B cell (primary cell): Measurements from ENCODE around the gene NRM. TPM values are rescaled to one million over a fixed set of nuclear protein-coding genes. Genes with fewer than 3 reads are reported as not detected.

Experiments used
- ATAC-seq: fragments of 200-7000 bp; cut with Tn5 transposase; one replicate; pipeline ENCODE4 v1.10.0; 2021; ENCODE audit warnings: low read depth, mild to moderate bottlenecking, moderate number of reproducible peaks, moderate library complexity
- CTCF ChIA-PET: fragments of 350-600 bp; sonication (Branson Sonifier 250); formaldehyde crosslinking; loops from one replicate; lab custom pipeline; 2021; ENCODE audit warnings: antibody characterized with exemption, inconsistent platforms; lab: Charles Lee
- POLR2A ChIA-PET: fragments of 350-600 bp; sonication (Branson Sonifier 250); formaldehyde crosslinking; loops from one replicate; lab custom pipeline; 2021; ENCODE audit warnings: antibody characterized with exemption; lab: Charles Lee
- DNase-seq: peaks from one replicate; pipeline ENCODE4 v3.0.0; 2013
- H2AFZ ChIP-seq: 2 replicates; pipeline ENCODE4 v1.6.1; 2012; ENCODE audit warnings: mild to moderate bottlenecking, low read depth, low read length; ENCODE audit not compliant: insufficient read depth, poor library complexity, severe bottlenecking
- H3K27ac ChIP-seq, 2 donors: 1 replicate in 1 of 2; 2 replicates in 1 of 2; pipeline ENCODE4 v1.5.1; 2012 to 2013; ENCODE audit warnings: low read length in 2 of 2, mild to moderate bottlenecking in 2 of 2, moderate library complexity in 1 of 2
- H3K27me3 ChIP-seq, 4 experiments: fragments of 200-600 bp in 1 of 4; sonication (generic) in 1 of 4; replicated peaks in 1 of 4; 1 replicate in 2 of 4; 2 replicates in 2 of 4; pipeline versions ENCODE4 v1.6.1 to v1.7.0; 2013 to 2016; ENCODE audit warnings: low read length in 3 of 4, mild to moderate bottlenecking in 2 of 4, mixed read lengths in 1 of 4, moderate library complexity in 1 of 4; ENCODE audit not compliant: insufficient read depth in 4 of 4, control insufficient read depth in 3 of 4; ENCODE audit errors: control extremely low read depth in 1 of 4
- H3K36me3 ChIP-seq, 2 experiments: replicated peaks in 1 of 2; 1 replicate in 1 of 2; 2 replicates in 1 of 2; pipeline versions ENCODE4 v1.6.1 to v1.7.1; 2013; ENCODE audit warnings: low read length in 1 of 2; ENCODE audit not compliant: insufficient read depth in 2 of 2, control insufficient read depth in 1 of 2; ENCODE audit errors: control extremely low read depth in 1 of 2, extremely low read depth in 1 of 2
- H3K4me1 ChIP-seq, 2 donors: fragments of 200-600 bp in 1 of 2; sonication (generic) in 1 of 2; 1 replicate in 1 of 2; 2 replicates in 1 of 2; pipeline versions ENCODE4 v1.5.1 to v1.6.1; 2013 to 2017; ENCODE audit warnings: low read length in 2 of 2; ENCODE audit not compliant: control insufficient read depth in 2 of 2, insufficient read depth in 2 of 2
- H3K4me2 ChIP-seq: replicated peaks from 2 replicates; pipeline ENCODE3; 2012; ENCODE audit warnings: mild to moderate bottlenecking, low read depth, low read length; ENCODE audit not compliant: poor library complexity, severe bottlenecking
- H3K4me3 ChIP-seq, 5 experiments: fragments of 200-600 bp in 1 of 5; sonication (generic) in 1 of 5; 1 replicate in 3 of 5; 2 replicates in 2 of 5; pipeline versions ENCODE4 v1.5.1 to v1.7.0; 2011 to 2016; ENCODE audit warnings: low read length in 4 of 5, mild to moderate bottlenecking in 4 of 5, low read depth in 2 of 5, control low read depth in 1 of 5, moderate library complexity in 1 of 5; ENCODE audit not compliant: insufficient read depth in 1 of 5; ENCODE audit errors: control extremely low read depth in 1 of 5, extremely low read depth in 1 of 5
- H3K79me2 ChIP-seq: fragments of 200-600 bp; sonication (generic); one replicate; pipeline ENCODE4 v1.6.0; 2016; ENCODE audit warnings: low read length; ENCODE audit not compliant: control insufficient read depth, insufficient read depth
- H3K9ac ChIP-seq: fragments of 200-600 bp; sonication (generic); 2 replicates; pipeline ENCODE4 v1.6.1; 2017; ENCODE audit warnings: mild to moderate bottlenecking, low read length, moderate library complexity
- H3K9me3 ChIP-seq, 3 donors: one replicate each; pipeline versions ENCODE4 v1.6.1 to v1.7.1; 2013; ENCODE audit warnings: low read length in 2 of 3; ENCODE audit not compliant: control insufficient read depth in 2 of 3, insufficient read depth in 1 of 3; ENCODE audit errors: control extremely low read depth in 1 of 3
- H4K20me1 ChIP-seq: 2 replicates; pipeline ENCODE4 v1.6.0; 2012; ENCODE audit warnings: mild to moderate bottlenecking, low read length; ENCODE audit not compliant: insufficient read depth, control insufficient read depth, poor library complexity, severe bottlenecking
- H3K27ac Mint-ChIP-seq: one replicate; pipeline ENCODE4 v1.8.0; 2021; ENCODE audit warnings: mixed read lengths
- H3K27me3 Mint-ChIP-seq: one replicate; pipeline ENCODE4 v1.8.0; 2021; ENCODE audit warnings: mixed read lengths
- H3K4me1 Mint-ChIP-seq: one replicate; pipeline ENCODE4 v1.8.0; 2021; ENCODE audit warnings: mixed read lengths
- H3K4me3 Mint-ChIP-seq: one replicate; pipeline ENCODE4 v1.8.0; 2021; ENCODE audit warnings: mixed read lengths
- H3K9me3 Mint-ChIP-seq: one replicate; pipeline ENCODE4 v1.8.0; 2022; ENCODE audit warnings: mixed read lengths; ENCODE audit not compliant: insufficient read depth
- EZH2 ChIP-seq: IDR thresholded peaks from 2 replicates; pipeline ENCODE4 v1.6.1; 2012; ENCODE audit warnings: borderline replicate concordance, low read depth, mild to moderate bottlenecking, moderate library complexity, low read length; ENCODE audit not compliant: insufficient read depth, poor library complexity, severe bottlenecking
- WGBS: methylation state at CpG from one replicate; pipeline ENCODE4 v1.1.5; 2013; ENCODE audit warnings: missing lambda C conversion rate; ENCODE audit not compliant: insufficient coverage; 5-methylcytosine and 5-hydroxymethylcytosine counted together
- intact Hi-C: fragments of 100-400 bp; cut with micrococcal nuclease; formaldehyde crosslinking; loops from one replicate; pipeline ENCODE4 v1.10.0; 2022
- polyA plus RNA-seq: library from polyadenylated mRNA; depleted of rRNA; stranded (reverse); fragments of >200 nt; gene quantifications from 2 replicates; pipeline ENCODE4 v1.2.3, GENCODE V29; 2012
- total RNA-seq, 2 donors: library from RNA; stranded (reverse); fragments of 120-200 nt in 1 of 2; gene quantifications; 1 replicate in 1 of 2; 2 replicates in 1 of 2; pipeline versions ENCODE4 v1.2.3 to v1.2.4, GENCODE V29; 2013 to 2022
- TF ChIP-seq, protein P1 (sequence below): fragments of 200-600 bp; IDR thresholded peaks from one replicate; pipeline ENCODE4 v1.8.0; 2022; ENCODE audit warnings: antibody characterized with exemption, mild to moderate bottlenecking

The NRM gene
- total and polyA plus RNA-seq, 2 donors (not counting 1 experiment from before 2014, with no cell fraction given), result 24.9 to 26.0 TPM

DNA sequence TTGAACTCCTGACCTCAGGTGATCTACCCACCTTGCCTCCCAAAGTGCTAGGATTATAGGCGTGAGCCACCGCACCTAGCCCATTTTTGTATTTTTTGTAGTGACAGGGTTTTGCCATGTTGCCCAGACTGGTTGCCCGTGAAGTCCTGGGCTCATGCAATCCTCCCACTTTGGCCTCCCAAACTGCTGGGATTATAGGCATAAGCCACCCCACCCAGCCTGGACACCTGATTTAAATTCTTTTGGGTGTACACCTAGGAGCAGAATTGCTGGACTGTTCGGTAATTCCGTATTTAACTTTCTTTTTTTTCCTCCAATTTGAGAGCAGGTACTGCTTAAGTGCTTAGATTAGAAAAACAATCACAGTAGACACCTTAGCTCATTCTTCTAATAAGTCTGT, 5.6 kb upstream of the NRM start:
- POLR2A ChIA-PET, result no interaction called here
- H3K27ac Mint-ChIP-seq, result no peak overlapping the region
- H3K27me3 Mint-ChIP-seq, result no peaks in the 10 kb centered on the region

DNA sequence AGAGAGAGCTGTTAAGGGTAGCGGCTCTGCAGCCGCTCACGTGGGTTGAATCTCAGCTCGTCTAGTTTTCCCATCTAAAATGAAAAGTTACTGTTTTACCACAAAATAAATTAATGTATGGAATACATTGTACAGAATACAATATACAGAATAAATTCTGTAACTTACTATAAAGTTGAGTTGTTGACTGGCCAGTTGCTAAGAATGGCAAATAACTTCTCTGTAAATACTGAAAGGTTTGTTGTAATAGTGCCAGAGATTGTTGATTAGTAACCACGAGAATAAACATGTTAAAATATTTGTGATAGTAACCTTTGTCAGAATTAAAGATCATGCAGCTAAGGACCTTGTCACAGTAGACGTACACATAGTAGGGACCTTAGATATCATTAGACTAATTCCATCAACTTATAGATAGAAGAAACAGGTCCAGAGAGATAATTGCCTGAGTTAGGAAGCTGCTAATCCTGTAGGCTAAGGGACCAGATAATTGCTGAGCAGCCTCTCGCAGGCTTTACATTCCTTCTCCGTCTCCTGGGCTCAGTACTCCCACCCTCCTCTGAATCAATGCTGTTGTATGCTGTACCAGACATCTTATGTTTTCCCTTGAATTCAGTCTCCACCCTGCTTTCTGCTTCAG, 544 bp upstream of the NRM start:
- peak overlapping the region; percentile 97 for H3K4me3 Mint-ChIP-seq
- Histone ChIP-seq H3K9ac (peak overlapping the region; percentile 98), H3K4me3 (peak overlapping the region; percentile 44 to 94 (median 79)), H4K20me1 (peaks cover 13% of the 10 kb centered on the region), H3K9me3 (no peaks in the 10 kb centered on the region), H3K27ac (peak overlapping the region in 1 of 2 donors; percentile 97), H3K79me2 (peaks cover 16% of the 10 kb centered on the region), H3K4me2 (peak overlapping the region; percentile 100), H2AFZ (peak overlapping the region; percentile 65), H3K27me3 (no peaks in the 10 kb centered on the region), H3K36me3 (no peaks in the 10 kb centered on the region), H3K4me1 (peaks cover 36 to 43% of the 10 kb centered on the region in 2 donors)
- H3K27me3 Mint-ChIP-seq, result no peaks in the 10 kb centered on the region
- no peak for ATAC-seq
- 82% methylated on average over 2 of the region's 8 CpGs for WGBS
- TF ChIP-seq, protein P1, sequence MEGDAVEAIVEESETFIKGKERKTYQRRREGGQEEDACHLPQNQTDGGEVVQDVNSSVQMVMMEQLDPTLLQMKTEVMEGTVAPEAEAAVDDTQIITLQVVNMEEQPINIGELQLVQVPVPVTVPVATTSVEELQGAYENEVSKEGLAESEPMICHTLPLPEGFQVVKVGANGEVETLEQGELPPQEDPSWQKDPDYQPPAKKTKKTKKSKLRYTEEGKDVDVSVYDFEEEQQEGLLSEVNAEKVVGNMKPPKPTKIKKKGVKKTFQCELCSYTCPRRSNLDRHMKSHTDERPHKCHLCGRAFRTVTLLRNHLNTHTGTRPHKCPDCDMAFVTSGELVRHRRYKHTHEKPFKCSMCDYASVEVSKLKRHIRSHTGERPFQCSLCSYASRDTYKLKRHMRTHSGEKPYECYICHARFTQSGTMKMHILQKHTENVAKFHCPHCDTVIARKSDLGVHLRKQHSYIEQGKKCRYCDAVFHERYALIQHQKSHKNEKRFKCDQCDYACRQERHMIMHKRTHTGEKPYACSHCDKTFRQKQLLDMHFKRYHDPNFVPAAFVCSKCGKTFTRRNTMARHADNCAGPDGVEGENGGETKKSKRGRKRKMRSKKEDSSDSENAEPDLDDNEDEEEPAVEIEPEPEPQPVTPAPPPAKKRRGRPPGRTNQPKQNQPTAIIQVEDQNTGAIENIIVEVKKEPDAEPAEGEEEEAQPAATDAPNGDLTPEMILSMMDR, result no peak
- no peak for TF ChIP-seq EZH2
- H3K4me1 Mint-ChIP-seq, result peaks cover 48% of the 10 kb centered on the region
- ChIA-PET POLR2A (interaction anchor here (0.7 to 2.9 kb wide), 3 partner anchors 12 to 26 kb away, joined by 3 to 10 read pairs (median 4); partner anchors contain the start of gene MDC1), CTCF (interaction anchor here (1.3 to 8.9 kb wide), 3 partner anchors 10 to 30 kb away, joined by 3 to 151 read pairs (median 123); partner anchors contain the start of genes MDC1 and TUBB)
- no peaks in the 10 kb centered on the region for H3K9me3 Mint-ChIP-seq
- DNase-seq, result no peak
- intact Hi-C loops, result no loop called here
- H3K27ac Mint-ChIP-seq, result peak overlapping the region; percentile 82

More for the DNA sequence above, 5.6 kb upstream of the NRM start:
- Histone ChIP-seq H3K27ac (no peak overlapping the region), H3K27me3 (no peaks in the 10 kb centered on the region), H3K9ac (no peak overlapping the region), H3K36me3 (no peaks in the 10 kb centered on the region), H3K4me1 (peaks cover 2 to 4% of the 10 kb centered on the region in 2 donors), H2AFZ (no peak overlapping the region), H4K20me1 (no peaks in the 10 kb centered on the region), H3K4me3 (no peak overlapping the region), H3K9me3 (no peaks in the 10 kb centered on the region), H3K4me2 (no peak overlapping the region), H3K79me2 (no peaks in the 10 kb centered on the region)
- CTCF ChIA-PET, result interaction anchor here (0.7 to 1.6 kb wide), 5 partner anchors 15 to 87 kb away, joined by 3 to 8 read pairs (median 3); partner anchors contain the start of gene MDC1
- Mint-ChIP-seq H3K4me1 (peaks cover 7% of the 10 kb centered on the region), H3K4me3 (no peak overlapping the region), H3K9me3 (no peaks in the 10 kb centered on the region)
- ATAC-seq (no peak), DNase-seq (no peak)
- intact Hi-C loops, result no loop called here
- 100% methylated on average over 1 of the region's 5 CpGs for WGBS
- TF ChIP-seq EZH2, result no peak
- TF ChIP-seq, protein P1, result no peak
